Right atrium auricular region (tissue), 2 donors: ENCODE results near the gene GART. TPM values are rescaled to one million over a fixed set of nuclear protein-coding genes. Genes with fewer than 3 reads are reported as not detected.

Source experiments
- DNase-seq: peaks from one replicate; pipeline ENCODE4 v3.0.0-alpha.2; 2019; ENCODE audit warnings: low spot score
- H3K27ac ChIP-seq, 2 donors: fragments of 200-600 bp; sonication (generic); 1 replicate in 1 of 2; 2 replicates in 1 of 2; pipeline ENCODE4 v1.5.1; 2016 to 2019
- H3K27me3 ChIP-seq, 2 donors: fragments of 200-600 bp; sonication (generic); one replicate each; pipeline versions ENCODE4 v1.5.1 to v1.6.0; 2017 to 2019
- H3K36me3 ChIP-seq: fragments of 200-600 bp; sonication (generic); one replicate; pipeline ENCODE4 v1.5.1; 2016
- H3K4me1 ChIP-seq, 2 donors: fragments of 200-600 bp; sonication (generic); one replicate each; pipeline versions ENCODE4 v1.5.1 to v1.6.0; 2017 to 2019
- H3K4me3 ChIP-seq, 2 donors: fragments of 200-600 bp; sonication (generic); 1 replicate in 1 of 2; 2 replicates in 1 of 2; pipeline ENCODE4 v1.5.1; 2017 to 2019; ENCODE audit warnings: mild to moderate bottlenecking in 1 of 2, moderate library complexity in 1 of 2
- H3K9me3 ChIP-seq, 2 donors: fragments of 200-600 bp; sonication (generic); one replicate each; pipeline ENCODE4 v1.5.1; 2019
- CTCF ChIP-seq, 2 donors: fragments of 200-600 bp; sonication (generic); IDR thresholded peaks; one replicate each; pipeline ENCODE4 v1.5.1; 2019; ENCODE audit warnings: antibody characterized with exemption in 2 of 2
- total RNA-seq, 2 donors: library from RNA; depleted of rRNA; stranded (reverse); fragments of >200 nt; gene quantifications; one replicate each; pipeline ENCODE4 v1.1.0, GENCODE V29; 2016

Gene GART
- total RNA-seq, 2 donors from 2014 or later, result 29.7 to 32.5 TPM

GRCh38 chr21:33539616-33540015, 2.3 kb downstream of the GART start:
- Histone ChIP-seq H3K36me3 (peaks cover 46% of the 10 kb centered on the region), H3K9me3 (no peaks in the 10 kb centered on the region), H3K27ac (no peak overlapping the region), H3K4me1 (peaks cover 0 to 20% of the 10 kb centered on the region in 2 donors), H3K4me3 (no peak overlapping the region), H3K27me3 (no peaks in the 10 kb centered on the region)
- no peak for DNase-seq
- TF ChIP-seq CTCF (IDR thresholded peaks at IDR 0.05), result no peak

- Histone ChIP-seq H3K4me1 (peaks cover 0 to 13% of the 10 kb centered on the region in 2 donors), H3K9me3 (no peaks in the 10 kb centered on the region), H3K27ac (no peak overlapping the region), H3K4me3 (no peak overlapping the region), H3K36me3 (peaks cover 69% of the 10 kb centered on the region), H3K27me3 (no peaks in the 10 kb centered on the region)
- TF ChIP-seq CTCF (IDR thresholded peaks at IDR 0.05), result no peak
- no peak for DNase-seq
Measured at GRCh38 chr21:33537212-33537611, 4.7 kb downstream of the GART start.

DNA sequence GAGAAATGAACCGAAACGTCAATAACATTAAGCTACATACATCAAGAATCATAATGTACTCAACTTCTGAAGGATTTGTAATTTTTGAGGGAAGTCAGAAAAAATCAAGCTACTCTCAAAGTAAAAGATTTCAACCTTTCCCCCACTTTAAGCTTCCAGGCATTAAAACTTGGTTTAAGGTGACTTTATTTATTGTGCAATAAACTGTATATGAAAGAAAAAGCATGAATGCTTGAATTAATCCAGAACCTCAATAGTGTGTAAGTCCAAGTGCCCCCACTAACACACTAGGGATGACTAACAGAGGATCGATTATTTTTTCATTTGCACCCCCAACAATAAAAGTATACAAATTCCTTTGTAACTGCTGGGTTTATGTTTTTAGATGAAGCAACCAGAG, 10.9 kb downstream of the GART start:
- H3K27ac ChIP-seq, result no peak overlapping the region
- no peaks in the 10 kb centered on the region for H3K9me3 ChIP-seq
- no peak overlapping the region for H3K4me3 ChIP-seq
- DNase-seq, result no peak
- H3K4me1 ChIP-seq, result no peaks in the 10 kb centered on the region
- H3K36me3 ChIP-seq, result peaks cover 94% of the 10 kb centered on the region
- TF ChIP-seq CTCF (IDR thresholded peaks at IDR 0.05), result no peak
- no peaks in the 10 kb centered on the region for H3K27me3 ChIP-seq

- Histone ChIP-seq H3K4me3 (no peak overlapping the region), H3K27me3 (no peaks in the 10 kb centered on the region), H3K9me3 (no peaks in the 10 kb centered on the region), H3K27ac (no peak overlapping the region), H3K36me3 (peaks cover 59% of the 10 kb centered on the region), H3K4me1 (no peaks in the 10 kb centered on the region)
- TF ChIP-seq CTCF (IDR thresholded peaks at IDR 0.05), result no peak
- DNase-seq, result no peak
Measured at GRCh38 chr21:33522953-33523349, 19.0 kb downstream of the GART start.

DNA sequence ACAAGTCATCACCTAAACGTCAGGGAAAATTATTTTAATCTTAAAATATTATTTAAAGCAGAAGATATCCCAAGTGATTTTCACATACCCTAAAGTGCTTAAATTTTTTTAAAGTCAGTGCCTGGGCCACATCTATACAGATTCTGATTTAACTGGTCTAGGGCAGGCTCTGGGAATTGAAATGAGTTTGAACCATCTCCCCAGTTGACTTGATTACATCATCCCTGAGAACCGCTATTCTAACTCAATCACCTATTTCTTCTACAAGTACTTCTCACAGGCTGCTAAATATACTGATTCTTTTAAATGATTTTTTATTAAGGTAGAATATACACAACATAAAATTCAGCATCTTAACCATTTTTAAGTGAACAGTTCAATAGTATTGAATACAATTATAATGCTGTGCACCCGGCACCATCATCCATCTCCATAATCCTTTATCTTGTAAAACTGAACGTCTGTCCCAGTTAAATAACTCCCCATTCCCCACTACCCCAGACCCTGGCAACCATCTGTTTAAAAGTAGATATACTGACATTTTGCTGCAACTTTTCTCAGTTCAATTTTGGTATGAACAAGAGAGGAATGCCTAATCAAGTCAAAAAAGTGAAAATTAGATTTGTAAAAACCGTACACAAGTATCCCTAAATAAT, 19.5 kb downstream of the GART start:
- Histone ChIP-seq H3K27ac (no peak overlapping the region), H3K4me3 (no peak overlapping the region), H3K9me3 (no peaks in the 10 kb centered on the region), H3K4me1 (no peaks in the 10 kb centered on the region), H3K36me3 (peaks cover 59% of the 10 kb centered on the region), H3K27me3 (no peaks in the 10 kb centered on the region)
- no peak for TF ChIP-seq CTCF (IDR thresholded peaks at IDR 0.05)
- DNase-seq, result no peak

DNA sequence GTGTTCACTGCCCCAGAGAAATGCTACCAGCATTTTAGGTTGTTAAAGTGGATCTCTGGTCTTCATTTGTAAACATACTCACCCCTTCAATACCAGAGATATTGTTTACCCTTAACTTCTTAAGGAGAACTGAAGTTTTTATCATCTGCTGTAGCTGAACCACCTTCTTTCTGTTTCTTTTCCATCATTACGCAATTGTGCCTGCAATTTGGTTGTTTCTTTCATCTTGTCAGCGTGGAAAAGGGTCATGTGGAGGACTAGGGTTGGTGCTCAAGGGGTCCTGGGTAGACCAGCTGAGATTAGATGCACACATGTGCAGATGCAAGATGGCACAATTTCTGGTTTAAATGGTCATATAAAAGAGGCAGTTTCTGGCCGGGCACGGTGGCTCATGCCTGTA, 23.0 kb downstream of the GART start:
- Histone ChIP-seq H3K27me3 (no peaks in the 10 kb centered on the region), H3K4me1 (no peaks in the 10 kb centered on the region), H3K9me3 (no peaks in the 10 kb centered on the region), H3K27ac (no peak overlapping the region), H3K4me3 (no peak overlapping the region), H3K36me3 (peaks cover 74% of the 10 kb centered on the region)
- no peak for DNase-seq
- TF ChIP-seq CTCF (IDR thresholded peaks at IDR 0.05), result no peak
